Stimulated activated CD8-positive, alpha-beta memory T cell treated with anti-CD3 and anti-CD28 coated beads, Interleukin-2, amount 100 ng/mL, for 1 hour (primary cell): ENCODE results near the gene CAMTA1.
"Not testable (repeated sequence)": the region's sequence is repeated elsewhere in the genome, so short reads cannot be mapped to it uniquely, and the experiment has no call there.

Experiments
- DNase-seq, 2 donors: peaks; one replicate each; pipeline ENCODE4 v3.0.0-alpha.2; 2020; ENCODE audit warnings: low read depth in 2 of 2

Gene CAMTA1

GRCh38 chr1:7587108-7587772 is 802.0 kb downstream of the CAMTA1 start:
- no peak for DNase-seq

DNA sequence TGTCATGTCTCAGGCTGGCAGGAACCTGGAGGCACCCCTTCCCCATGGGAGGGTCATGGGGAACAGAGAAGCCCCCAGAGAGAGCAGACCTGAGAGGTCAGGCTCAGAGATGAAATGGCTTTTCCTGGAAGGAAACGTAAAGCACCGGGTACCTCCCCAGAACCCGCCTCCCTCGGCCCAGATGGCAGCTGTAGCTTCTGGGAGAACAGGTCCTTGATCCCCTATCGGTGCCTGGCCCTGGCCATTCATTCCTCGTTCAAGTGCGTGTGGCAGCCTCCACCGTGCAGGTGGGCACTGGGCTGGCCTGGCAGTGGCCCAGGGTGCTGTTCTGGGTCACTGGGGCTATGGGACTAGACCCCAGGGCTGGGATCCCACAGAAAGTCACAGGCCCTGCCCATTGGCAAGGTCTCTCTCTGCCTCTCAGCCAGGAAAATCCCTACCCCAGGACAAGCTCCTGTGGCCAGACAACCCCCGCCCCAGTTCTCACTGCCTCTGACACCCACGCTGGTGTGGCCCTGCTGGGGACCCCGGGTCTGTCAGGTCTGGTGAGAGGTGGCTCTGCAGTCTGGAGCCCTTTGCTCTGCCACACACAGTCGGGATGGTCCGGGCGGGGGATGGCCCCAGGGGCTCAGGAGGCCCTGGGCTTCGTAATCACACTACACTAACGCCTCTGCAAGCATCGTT is 802.7 kb downstream of the CAMTA1 start:
- no peak for DNase-seq

- DNase-seq = no peak
These were observed 803.2 kb downstream of the CAMTA1 start for GRCh38 chr1:7588457-7588827.

- no peak for DNase-seq
These were observed 804.0 kb downstream of the CAMTA1 start for GRCh38 chr1:7589080-7589735.

DNA sequence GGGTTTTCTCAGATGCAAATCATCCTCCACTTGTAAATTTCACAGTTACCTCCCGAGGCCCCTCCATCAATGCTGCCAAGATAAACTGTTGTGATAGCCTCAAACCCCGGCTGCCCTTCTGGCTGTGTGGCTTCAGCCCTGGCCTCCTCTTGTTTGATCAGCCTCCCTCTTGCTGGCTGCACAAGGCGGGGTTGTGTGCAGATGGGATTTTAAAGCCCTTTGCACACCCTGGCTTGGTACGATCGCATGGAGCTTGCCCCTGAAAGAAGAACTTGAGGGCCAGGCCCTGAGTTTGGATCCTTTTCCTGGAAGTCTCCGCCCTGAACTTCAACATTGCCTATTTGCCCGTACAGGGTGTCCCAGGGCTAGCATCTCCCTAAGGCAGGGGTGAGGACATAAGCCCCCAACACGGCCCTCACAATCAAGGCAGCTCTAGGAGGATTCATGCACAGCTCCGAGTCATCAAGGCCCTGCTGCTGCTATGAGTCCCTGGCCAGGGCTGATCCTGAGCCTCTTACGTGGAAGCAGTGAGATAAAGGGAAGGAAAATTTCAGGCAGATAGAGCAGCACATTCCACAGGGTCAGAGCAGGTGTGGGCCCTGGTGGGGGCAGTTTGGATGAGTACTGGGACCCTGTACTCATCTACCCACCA is 804.6 kb downstream of the CAMTA1 start:
- no peak for DNase-seq

GRCh38 chr1:7590426-7590790 is 805.2 kb downstream of the CAMTA1 start:
- no peak for DNase-seq

DNA sequence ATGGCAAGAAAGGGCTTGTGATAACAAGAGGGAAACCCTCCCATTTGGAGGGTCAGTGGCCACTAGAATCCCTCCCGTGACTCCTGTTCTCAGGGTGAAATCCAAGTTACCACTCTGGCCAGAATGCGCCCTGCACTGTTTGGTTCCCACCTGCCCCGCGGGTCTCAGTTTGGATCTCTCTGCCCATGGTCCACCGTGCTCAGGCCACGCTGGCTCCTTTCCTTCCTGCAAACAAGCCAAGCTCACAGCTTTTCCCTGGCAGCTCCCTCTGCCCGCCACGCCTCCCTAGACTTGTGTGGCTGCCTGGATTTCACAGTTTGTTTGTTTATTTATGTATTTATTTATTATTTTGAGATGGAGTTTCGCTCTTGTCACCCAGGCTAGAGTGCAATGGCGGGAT is 806.3 kb downstream of the CAMTA1 start:
- DNase-seq = no peak

DNA sequence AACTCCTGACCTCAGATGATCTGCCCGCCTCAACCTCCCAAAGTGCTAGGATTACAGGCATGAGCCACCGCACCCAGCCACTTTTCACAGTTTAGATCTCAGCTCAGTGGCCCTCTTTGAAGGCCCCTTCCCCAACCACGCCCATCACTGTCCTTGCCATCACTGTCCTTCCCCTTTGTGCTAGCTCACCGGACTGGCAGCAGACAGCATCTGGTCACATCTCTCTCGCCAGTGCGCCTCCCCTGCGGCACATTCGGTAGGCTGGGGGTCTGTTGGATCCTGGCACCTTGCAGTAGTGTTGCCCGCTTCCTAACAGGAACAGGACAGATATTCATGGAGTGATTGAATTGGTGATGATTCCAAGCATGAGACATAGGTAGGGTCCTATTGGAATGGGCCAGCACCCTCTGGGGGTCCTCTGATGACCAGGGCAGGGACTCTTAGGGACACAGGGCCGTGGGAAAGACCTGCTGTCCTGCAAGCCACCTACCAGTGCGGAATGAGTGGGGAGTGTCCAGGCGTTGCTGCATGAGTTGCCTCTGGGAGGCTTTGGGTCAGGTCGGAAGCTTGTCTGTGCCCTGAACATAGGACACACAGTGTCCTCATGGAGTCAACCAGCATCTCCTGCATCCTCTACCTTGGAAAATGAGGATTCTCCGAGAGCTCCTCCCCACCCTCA is 807.0 kb downstream of the CAMTA1 start:
- DNase-seq = no peak

DNA sequence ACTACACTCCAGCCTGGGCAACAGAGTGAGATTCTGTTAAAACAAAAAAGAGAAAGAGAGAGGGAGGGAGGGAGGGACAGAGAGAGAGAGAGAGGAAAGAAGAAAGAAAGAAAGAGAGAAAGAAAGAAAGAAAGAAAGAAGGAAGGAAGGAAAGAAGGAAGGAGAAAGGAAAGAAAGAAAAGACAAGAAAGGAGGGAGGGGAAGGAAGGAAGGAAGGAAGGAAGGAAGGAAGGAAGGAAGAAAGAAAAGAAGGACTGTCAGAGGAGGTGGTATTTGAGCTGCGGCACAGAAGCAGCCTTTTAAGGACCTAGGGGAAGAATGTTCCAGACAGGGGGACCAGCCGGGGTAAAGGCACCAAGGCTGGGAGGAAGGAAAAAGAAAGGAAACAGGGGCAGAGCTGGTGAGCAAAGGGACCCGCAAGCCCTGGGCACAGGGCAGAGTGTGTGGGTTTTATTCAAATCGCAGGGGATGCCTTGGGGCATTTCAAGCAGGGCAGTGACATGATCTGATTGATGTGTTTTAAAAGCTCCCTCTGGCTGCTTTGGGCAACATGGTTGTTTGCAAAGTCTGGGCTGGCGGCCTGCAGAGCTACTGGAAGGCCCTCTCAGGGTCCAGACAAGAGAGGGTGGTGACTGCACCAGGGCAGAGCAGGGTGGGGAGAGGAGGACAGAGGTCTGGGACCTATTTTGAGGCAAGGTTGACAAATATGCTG is 808.9 kb downstream of the CAMTA1 start:
- DNase-seq = no peak

DNA sequence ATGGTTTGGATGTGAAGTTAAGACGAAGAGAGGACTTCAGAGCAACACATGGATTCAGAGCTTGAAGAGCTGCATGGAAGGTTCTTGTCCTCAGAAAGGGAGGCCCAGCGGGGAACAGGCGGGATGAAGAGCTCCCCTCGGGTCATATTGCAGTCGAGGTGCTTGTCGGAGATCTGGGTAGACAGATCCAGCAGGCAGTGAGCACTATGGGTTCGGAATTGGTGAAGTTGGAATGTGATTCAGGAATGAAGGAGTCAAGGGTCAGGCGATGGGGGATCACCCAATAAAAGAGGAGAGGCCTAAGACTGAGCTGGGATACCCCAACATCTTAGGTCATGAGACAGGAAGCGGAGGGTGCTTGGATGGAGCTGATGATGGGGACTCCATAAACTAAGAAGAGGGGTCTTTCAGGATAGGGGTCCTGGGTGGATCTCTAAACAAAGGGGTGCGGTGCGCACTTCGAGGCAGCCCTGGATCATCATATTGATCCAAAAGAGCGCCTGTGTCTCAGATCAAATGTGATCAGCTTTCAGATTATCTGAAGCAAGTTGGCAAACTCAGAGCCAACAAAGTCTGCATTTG is 809.6 kb downstream of the CAMTA1 start:
- DNase-seq = no peak

GRCh38 chr1:7595336-7595735 is 810.1 kb downstream of the CAMTA1 start:
- no peak for DNase-seq

DNA sequence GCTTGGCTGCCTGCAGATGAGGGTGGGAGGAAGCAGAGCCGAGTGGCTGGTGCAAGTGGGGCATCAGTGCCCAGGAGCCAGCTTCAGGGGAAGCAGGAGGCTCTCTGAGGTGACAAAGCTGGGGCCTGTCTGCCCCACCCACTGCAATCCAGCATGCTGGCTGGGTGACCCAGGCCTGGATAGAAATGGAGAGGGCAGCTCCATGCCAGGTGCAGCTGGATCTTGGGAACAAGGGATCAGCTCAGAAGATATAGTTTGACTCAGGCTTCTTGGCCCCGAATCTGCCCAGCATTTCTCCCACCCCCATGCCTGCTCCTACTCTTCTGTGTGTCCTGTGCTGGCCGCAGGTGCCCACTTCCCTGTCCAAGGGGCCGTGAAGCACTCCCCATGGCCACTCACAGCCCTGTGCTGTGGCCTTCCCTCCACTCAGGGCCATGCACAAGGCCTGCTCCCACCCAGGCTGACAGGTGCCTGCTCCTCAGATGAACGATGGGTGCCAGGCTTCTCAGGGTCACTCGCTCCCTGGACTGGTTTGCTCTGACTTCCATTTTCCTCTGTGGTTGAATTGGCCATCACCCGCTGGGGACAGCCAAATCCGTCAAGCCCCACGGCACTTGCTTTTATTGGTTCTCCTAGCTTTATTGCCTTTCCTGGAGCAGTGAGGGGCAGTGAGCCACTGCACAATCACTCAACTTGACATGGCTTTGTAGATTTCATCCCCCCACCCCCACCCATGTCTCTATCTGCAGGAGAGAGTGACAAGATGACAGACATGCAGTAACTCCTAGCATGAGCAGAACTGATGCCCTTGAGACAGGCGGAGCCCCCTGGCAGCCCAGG is 811.1 kb downstream of the CAMTA1 start:
- no peak for DNase-seq

- not testable (repeated sequence) for DNase-seq
These were observed 812.8 kb downstream of the CAMTA1 start for GRCh38 chr1:7598058-7598457.

DNA sequence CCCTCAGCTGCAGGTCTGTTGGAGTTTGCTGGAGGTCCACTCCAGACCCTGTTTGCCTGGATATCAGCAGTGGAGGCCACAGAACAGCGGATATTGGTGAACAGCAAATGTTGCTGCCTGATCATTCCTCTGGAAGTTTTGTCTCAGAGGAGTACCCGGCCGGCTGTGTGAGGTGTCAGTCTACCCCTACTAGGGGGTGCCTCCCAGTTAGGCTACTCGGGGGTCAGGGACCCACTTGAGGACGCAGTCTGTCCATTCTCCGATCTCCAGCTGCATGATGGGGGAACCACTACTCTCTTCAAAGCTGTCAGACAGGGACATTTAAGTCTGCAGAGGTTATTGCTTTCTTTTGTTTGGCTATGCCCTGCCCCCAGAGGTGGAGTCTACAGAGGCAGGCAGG is 819.7 kb downstream of the CAMTA1 start:
- not testable (repeated sequence) for DNase-seq

DNA sequence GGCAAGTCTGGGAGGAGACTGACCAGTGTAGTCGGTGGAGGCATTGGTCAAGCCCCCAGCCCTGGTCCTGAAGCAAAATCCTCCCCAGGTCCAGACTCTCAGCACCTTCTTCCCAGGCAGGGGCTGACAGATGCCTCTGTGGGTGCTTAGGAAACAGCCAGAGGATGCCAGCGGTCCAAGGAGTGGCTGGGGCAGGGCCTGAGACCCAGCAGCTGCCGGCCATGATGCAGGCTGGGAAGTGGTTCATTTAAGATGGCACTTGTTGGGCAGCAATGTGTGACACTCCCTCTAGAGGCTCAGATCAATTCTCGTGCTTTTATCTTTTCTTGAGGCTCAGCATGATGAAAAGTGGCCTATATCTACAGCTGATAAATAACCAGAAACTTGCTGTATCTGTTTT is 820.8 kb downstream of the CAMTA1 start:
- DNase-seq = no peak

GRCh38 chr1:7607097-7607496 is 821.8 kb downstream of the CAMTA1 start:
- no peak for DNase-seq

DNA sequence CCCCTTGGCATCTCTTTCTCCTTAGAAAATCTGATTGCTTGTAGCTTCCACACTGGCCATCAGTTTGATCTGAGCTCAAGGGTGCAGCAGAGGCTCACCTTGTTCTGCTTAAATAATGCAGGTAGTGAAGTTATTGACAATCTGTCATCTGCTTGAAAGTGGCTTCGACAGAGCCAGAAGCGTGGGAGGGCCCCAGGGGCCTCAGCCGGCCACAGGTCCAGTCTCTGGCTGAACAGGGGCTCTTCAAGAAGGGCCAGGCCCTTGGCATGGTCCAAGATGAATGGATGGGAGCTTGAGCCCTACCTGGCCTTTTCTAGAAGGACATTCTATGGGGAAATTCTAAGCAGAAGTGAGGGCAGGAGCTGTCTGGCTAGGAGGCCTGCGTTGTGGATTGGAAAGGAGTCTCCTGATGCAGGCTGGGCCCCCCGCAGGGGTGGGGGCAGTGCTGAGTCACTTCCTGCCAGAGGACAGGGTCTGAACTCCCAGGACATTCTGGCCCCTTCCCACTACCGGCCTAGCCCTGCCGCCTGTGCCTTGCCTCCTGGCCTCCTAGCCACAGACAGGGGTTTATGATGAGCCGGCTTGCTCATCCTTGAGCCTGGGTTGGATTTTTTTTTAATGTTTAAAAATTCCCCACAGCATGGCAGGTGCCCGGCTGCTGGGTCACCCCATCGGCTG is 823.5 kb downstream of the CAMTA1 start:
- DNase-seq = no peak

GRCh38 chr1:7609311-7609994 is 824.2 kb downstream of the CAMTA1 start:
- DNase-seq = no peak

GRCh38 chr1:7610106-7610731 is 825.0 kb downstream of the CAMTA1 start:
- no peak for DNase-seq
